Prostate gland (tissue), 2 donors: Measurements from ENCODE around the gene BICDL1. TPM values are rescaled to one million over a fixed set of nuclear protein-coding genes. Genes with fewer than 3 reads are reported as not detected.
"Not testable (repeated sequence)": the region's sequence is repeated elsewhere in the genome, so short reads cannot be mapped to it uniquely, and the experiment has no call there.

Source experiments
- DNase-seq: peaks from one replicate; pipeline ENCODE4 v3.0.0-alpha.2; 2019; ENCODE audit warnings: low spot score
- H3K27ac ChIP-seq, 2 donors: fragments of 200-600 bp; sonication (generic); 2 replicates each; pipeline ENCODE4 v1.5.1; 2017 to 2019
- H3K27me3 ChIP-seq: fragments of 200-600 bp; sonication (generic); replicated peaks from 2 replicates; pipeline ENCODE4 v1.5.1; 2019; ENCODE audit not compliant: insufficient read depth
- H3K36me3 ChIP-seq, 2 donors: fragments of 200-600 bp; sonication (generic); 1 replicate in 1 of 2; 2 replicates in 1 of 2; pipeline versions ENCODE4 v1.5.1 to v1.8.1; 2017 to 2019
- H3K4me1 ChIP-seq: fragments of 200-600 bp; sonication (generic); replicated peaks from 2 replicates; pipeline ENCODE4 v1.5.1; 2019
- H3K4me3 ChIP-seq, 2 donors: fragments of 200-600 bp; sonication (generic); 2 replicates each; pipeline ENCODE4 v1.5.1; 2017 to 2019
- H3K9me3 ChIP-seq: fragments of 200-600 bp; sonication (generic); 2 replicates; pipeline ENCODE4 v1.5.1; 2017
- POLR2A ChIP-seq: fragments of 450-650 bp; IDR thresholded peaks from one replicate; pipeline ENCODE4 v1.6.1; 2016; ENCODE audit warnings: antibody characterized with exemption, mild to moderate bottlenecking
- POLR2AphosphoS5 ChIP-seq: sonication (generic); formaldehyde crosslinking; IDR thresholded peaks from one replicate; pipeline ENCODE4 v1.6.1; 2017; ENCODE audit warnings: antibody characterized with exemption
- WGBS: methylation state at CpG from one replicate; pipeline ENCODE4 v1.1.5; 2018; 5-methylcytosine and 5-hydroxymethylcytosine counted together
- intact Hi-C: fragments of 100-400 bp; cut with DNase I; formaldehyde crosslinking; loops from one replicate; pipeline ENCODE4 v1.14.2; 2022
- total RNA-seq, 2 donors: library from RNA; depleted of rRNA; stranded (reverse); fragments of >200 nt; gene quantifications; one replicate each; pipeline ENCODE4 v1.1.0, GENCODE V29; 2016
- TF ChIP-seq, protein P1 (sequence below), 4 experiments: fragments of 200-600 bp in 2 of 4; fragments of 450-650 bp in 2 of 4; sonication (generic) in 2 of 4; IDR thresholded peaks; 1 replicate in 3 of 4; 2 replicates in 1 of 4; pipeline ENCODE4 v1.5.1; 2016 to 2019; ENCODE audit warnings: antibody characterized with exemption in 4 of 4, mild to moderate bottlenecking in 2 of 4, moderate library complexity in 2 of 4

Gene BICDL1
- total RNA-seq, 2 donors from 2014 or later = 8.6 to 34.0 TPM

DNA sequence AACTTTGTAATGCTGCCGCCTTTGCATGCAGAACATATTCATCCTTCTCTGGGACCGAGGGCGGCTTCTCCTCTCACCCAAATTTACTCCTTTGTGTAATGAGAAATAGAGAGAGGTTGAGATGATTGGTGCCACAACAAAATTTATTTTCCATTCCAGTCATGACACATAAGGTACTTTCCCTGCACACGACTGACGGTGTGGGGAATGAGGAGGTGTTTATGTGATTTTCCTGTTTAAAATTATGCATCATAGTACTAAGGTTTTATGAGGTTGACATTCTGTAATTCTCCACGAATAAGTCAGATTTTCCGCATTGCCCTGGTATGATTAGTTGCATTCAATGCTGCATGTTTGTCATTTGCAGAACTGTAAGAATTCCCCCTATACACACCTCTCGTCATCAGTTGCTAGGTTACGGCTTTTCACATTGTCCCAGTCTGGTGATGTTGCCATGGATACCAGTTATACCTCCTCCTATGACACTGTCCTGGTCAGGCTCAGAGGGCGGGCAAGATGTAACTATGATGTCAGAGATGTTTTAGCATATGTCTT is 23.1 kb downstream of the BICDL1 start:
- no peak for TF ChIP-seq POLR2AphosphoS5
- Histone ChIP-seq H3K27me3 (no peaks in the 10 kb centered on the region), H3K4me3 (no peak overlapping the region), H3K9me3 (no peaks in the 10 kb centered on the region), H3K4me1 (no peaks in the 10 kb centered on the region), H3K27ac (no peak overlapping the region), H3K36me3 (no peaks in the 10 kb centered on the region)
- no peak for DNase-seq
- intact Hi-C loops = no loop called here
- 56% methylated on average over 10 of the region's 10 CpGs for WGBS

GRCh38 chr12:120013659-120014380 is 24.8 kb downstream of the BICDL1 start:
- intact Hi-C loops = no loop called here
- no peak for TF ChIP-seq POLR2AphosphoS5
- no peak for TF ChIP-seq POLR2A
- TF ChIP-seq, protein P1, sequence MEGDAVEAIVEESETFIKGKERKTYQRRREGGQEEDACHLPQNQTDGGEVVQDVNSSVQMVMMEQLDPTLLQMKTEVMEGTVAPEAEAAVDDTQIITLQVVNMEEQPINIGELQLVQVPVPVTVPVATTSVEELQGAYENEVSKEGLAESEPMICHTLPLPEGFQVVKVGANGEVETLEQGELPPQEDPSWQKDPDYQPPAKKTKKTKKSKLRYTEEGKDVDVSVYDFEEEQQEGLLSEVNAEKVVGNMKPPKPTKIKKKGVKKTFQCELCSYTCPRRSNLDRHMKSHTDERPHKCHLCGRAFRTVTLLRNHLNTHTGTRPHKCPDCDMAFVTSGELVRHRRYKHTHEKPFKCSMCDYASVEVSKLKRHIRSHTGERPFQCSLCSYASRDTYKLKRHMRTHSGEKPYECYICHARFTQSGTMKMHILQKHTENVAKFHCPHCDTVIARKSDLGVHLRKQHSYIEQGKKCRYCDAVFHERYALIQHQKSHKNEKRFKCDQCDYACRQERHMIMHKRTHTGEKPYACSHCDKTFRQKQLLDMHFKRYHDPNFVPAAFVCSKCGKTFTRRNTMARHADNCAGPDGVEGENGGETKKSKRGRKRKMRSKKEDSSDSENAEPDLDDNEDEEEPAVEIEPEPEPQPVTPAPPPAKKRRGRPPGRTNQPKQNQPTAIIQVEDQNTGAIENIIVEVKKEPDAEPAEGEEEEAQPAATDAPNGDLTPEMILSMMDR (IDR thresholded peaks at IDR 0.05) = no peak
- Histone ChIP-seq H3K36me3 (no peaks in the 10 kb centered on the region), H3K27ac (no peak overlapping the region), H3K4me3 (no peak overlapping the region), H3K4me1 (no peaks in the 10 kb centered on the region), H3K9me3 (no peaks in the 10 kb centered on the region), H3K27me3 (no peaks in the 10 kb centered on the region)
- DNase-seq = no peak
- WGBS = 77% methylated on average over 9 of the region's 9 CpGs

- intact Hi-C loops, H3K9me3 ChIP-seq: not testable (repeated sequence)
- 90% methylated on average over 11 of the region's 11 CpGs for WGBS
These were observed 25.3 kb downstream of the BICDL1 start for GRCh38 chr12:120014381-120014735.

GRCh38 chr12:120015313-120015712 is 26.3 kb downstream of the BICDL1 start:
- Histone ChIP-seq H3K9me3 (no peaks in the 10 kb centered on the region), H3K27ac (no peak overlapping the region), H3K27me3 (no peaks in the 10 kb centered on the region), H3K4me1 (no peaks in the 10 kb centered on the region), H3K36me3 (no peaks in the 10 kb centered on the region), H3K4me3 (no peak overlapping the region)
- no peak for DNase-seq
- WGBS = 75% methylated on average over 3 of the region's 3 CpGs
- intact Hi-C loops = no loop called here
- TF ChIP-seq POLR2A (no peak), POLR2AphosphoS5 (no peak)
- TF ChIP-seq, protein P1 (IDR thresholded peaks at IDR 0.05) = no peak

More at GRCh38 chr12:120014381-120014735, 25.3 kb downstream of the BICDL1 start:
- H3K36me3 ChIP-seq, DNase-seq, H3K27me3 ChIP-seq, H3K4me3 ChIP-seq, H3K27ac ChIP-seq, H3K4me1 ChIP-seq: not testable (repeated sequence)

- H3K27me3 ChIP-seq, DNase-seq, H3K36me3 ChIP-seq, H3K27ac ChIP-seq, H3K4me1 ChIP-seq, intact Hi-C loops, H3K4me3 ChIP-seq, H3K9me3 ChIP-seq: not testable (repeated sequence)
- WGBS = 74% methylated on average over 2 of the region's 2 CpGs
These were observed 27.2 kb downstream of the BICDL1 start for GRCh38 chr12:120016199-120016598.

- intact Hi-C loops = no loop called here
- TF ChIP-seq POLR2AphosphoS5 (no peak), POLR2A (no peak)
- TF ChIP-seq, protein P1 (IDR thresholded peaks at IDR 0.05) = no peak
- no peak for DNase-seq
- Histone ChIP-seq H3K4me3 (no peak overlapping the region), H3K27me3 (no peaks in the 10 kb centered on the region), H3K27ac (no peak overlapping the region), H3K36me3 (no peaks in the 10 kb centered on the region), H3K4me1 (no peaks in the 10 kb centered on the region), H3K9me3 (no peaks in the 10 kb centered on the region)
These were observed 30.2 kb downstream of the BICDL1 start for GRCh38 chr12:120019197-120019596.
